Suppressor macrophage treated with lipopolysaccharide for 4 hours (primary cell): Measurements from ENCODE around the gene PIM3.

ENCODE experiments used
- DNase-seq: peaks from one replicate; pipeline ENCODE4 v3.0.0-alpha.2; 2020

PIM3 gene

GRCh38 chr22:49992921-49993648 lies 32.5 kb downstream of the PIM3 start:
- peak; percentile 85 for DNase-seq

DNA sequence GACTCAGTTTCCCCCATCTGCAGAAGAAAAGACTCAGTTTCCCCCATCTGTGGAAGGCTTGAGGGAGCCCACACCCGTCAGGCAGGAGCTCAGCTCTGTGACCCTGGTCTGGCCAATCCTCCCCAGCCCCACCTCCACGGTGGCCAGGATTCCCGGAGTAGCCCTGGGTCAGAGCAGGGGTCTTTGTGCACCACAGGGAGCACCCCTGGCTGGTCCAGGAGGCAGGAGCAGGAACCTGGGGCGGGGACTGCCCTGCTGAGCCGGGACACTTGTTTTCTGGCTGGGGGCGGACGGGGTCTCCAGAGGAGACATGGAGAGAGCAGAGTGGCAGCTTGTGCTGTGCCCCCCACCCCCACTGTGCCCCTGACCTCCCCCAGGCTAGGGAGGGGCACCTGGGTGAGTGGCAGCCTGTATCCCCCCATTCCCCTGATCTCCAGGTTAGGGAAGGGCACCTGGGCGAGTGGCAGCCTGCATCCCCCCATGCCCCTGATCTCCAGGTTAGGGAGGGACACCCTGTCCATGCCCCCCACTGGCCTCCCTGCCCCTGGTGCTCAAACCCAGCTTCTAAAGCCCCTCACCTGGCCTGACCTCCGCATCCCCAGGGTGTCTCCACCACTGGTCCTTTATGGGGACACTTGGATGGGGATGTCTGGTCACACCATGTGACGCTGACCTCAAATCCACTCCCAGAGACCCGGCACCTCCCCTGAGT lies 33.2 kb downstream of the PIM3 start:
- no peak for DNase-seq

DNA sequence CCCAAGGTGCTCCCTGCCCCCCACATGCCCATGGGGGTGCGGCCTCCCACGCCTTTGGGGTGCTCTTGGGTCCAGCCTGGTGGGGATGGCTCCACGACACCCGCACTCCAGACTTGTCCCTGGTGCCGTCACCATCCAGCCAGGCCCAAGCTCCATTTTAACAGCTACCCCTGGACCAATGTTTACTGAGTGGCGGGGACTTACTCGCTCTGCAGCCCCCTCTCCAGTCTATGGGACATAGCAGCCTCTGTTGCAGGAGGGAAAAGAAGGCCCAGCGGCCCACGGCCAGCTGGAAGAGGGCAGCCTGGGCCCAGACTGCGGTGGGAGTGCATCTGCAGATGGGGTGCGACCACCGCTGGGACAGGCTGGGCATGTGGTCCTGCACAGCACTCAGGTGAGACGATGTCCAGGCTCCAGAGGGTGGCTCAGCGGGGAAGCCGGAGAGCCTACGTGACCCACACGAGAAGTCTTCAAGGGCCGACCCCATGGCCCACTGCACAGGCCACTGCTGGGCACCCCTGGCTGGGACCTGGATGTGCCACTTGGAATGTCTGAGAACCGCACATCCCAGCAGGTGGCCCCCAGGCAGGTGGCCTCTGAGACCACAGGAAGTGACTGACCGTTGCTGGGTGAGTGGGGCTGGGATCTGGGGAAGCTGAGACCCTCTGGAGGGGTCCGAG lies 33.9 kb downstream of the PIM3 start:
- no peak for DNase-seq

DNA sequence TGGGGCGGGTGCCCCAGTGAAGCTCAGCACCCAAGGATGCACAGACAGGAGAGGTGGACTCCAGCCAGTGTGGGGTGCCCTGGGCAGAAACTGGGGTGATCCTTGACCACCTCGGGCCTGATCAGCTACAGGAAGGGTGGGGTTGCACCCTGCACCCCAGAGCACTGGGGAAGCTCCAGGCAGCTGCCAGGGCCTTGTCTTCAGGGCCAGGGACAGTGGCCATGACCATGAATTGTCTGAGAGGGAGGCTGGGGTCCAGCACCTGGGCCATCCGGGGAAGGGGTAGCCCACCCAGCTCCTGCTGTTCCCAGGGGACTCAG lies 34.4 kb downstream of the PIM3 start:
- DNase-seq, result no peak

DNA sequence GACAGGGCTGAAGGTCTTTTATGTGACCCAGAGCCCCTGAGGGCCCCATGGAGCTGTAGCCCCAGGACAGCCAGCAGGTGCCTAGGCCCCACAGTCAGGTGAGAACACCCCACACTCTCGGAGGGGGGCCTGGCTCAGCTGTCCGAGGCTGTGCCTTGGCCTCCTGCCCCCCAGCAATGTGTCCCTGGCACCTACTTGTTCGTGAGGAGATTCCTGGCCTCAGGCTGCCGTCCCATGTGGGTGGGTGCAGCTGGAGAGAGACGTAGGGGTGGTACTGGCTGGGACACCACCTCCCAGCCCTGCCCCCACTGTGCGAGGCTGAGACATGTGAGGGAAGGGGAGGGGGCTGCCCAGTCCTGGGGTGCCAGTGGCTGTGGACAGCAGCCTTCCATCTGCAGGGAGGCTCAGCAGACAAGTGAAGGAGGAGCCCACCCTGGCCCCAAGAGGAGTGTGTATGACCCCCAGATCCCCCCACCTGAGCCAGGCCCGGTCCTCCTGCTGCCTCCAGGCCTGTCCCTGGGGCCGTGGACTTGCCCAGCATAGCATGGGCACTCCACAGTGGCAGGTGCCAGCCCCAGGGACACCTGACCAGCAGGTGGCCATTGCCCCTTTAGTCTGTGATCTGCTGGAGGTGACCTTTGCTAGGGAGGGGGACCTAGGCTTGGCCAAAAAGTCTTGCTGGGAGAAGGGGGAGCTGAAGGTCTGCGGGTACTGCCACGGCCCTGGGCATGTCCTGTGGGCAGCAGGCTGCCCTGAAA lies 35.0 kb downstream of the PIM3 start:
- no peak for DNase-seq

DNA sequence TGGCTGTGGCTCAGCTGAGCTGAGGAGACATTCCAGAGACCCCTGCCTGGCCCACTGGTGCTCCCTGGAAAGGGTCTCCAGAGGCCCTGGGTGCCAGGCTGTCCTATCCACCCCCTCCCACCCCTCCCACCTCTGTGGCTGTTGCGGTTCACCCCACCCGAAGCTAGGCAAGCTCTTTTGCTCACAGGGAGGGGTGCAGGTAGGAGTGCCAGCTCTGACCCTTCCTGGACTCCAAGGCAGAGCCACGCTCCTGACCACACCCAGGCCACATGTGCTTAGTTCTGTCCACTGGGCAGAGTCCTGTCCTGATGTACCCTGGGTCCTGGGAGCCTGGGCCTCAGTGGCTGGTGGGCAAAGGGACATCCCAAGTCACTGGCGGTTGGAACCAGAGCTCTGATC lies 35.5 kb downstream of the PIM3 start:
- no peak for DNase-seq

DNA sequence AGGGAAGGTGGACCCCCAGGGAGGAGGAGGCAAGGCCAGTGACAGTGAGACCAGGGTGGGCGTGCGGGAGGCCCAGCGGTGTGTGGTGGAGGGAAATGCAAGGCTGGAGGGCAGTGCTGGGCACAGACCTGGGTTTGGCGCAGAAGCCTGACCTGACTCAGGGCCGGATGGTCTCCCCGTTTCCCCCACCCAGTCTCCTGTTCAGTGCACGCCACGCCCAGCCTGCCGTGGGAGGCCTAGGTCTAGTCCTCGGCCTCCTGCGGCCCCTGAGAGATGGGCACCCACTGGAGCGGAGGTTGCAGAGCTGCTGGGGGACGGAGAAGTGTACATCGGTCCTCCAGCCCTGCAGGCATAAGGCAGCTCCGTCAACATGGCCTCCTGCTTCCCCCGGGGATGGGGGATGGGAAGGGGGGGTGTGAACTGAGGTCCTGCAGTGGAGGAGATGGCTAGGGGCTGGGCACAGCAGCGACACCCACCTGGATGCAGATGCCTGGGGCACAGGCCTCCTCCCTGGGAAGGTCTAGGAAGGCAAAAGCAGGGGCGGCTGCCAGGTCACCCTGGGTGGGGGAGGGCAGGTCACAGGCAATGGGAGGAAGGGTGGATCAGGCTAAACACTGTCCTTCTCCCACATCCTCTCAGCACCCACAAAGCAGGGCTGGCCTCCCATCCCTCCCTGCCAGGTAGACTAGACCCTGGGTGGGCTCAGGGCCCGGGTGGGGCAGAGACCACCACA lies 36.1 kb downstream of the PIM3 start:
- no peak for DNase-seq

- DNase-seq, result no peak
Measured at GRCh38 chr22:49997251-49997599, 36.7 kb downstream of the PIM3 start.

DNA sequence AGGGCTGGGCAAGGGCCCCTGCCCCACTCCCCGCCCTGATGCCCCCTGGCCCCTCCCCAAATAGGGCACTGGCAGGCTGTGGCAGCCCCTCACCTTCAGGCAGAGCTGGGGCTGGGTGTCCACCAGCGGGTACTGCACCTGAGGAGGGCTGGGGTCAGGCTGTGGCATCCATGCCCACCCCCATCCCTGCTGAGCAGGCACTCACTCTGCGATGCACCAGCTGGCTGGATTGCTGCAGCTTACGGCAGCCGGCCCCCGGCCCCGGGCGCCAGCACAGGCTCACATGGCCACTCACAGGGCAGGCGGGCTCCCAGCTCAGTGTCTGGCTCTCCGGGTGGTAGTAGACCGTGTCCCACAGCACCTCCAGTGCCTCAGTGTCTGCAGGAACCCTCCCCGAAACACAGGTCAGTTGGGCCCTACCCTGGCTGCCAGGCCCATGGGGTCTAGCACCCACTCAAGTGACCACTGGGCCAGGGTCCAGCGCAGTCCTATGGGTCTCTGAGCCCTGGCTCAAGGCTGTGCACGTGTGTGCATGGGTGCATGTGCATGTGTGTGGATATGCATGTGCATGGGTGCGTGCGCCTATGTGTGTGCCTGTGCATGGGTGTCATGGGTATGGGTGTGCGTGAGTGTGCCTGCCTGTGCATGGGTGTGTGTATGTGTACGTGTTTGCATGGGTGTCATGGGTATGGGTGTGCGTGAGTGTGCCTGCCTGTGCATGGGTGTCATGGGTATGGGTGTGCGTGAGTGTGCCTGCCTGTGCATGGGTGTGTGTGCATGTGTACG lies 37.6 kb downstream of the PIM3 start:
- DNase-seq, result no peak

DNA sequence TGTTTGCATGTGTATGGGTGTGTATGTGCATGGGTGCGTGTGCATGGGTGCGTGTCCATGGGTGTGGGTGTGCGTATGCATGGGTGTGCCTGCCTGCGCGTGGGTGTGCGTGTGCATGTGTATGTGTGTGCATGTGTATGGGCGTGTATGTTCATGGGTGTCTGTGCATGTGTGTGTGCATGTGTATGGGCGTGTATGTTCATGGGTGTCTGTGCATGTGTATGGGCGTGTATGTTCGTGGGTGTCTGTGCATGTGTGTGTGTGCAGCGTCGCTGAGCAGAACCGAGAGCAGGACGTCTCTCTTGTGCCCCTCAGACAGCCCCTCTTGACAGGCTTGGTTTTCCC lies 38.1 kb downstream of the PIM3 start:
- no peak for DNase-seq

DNA sequence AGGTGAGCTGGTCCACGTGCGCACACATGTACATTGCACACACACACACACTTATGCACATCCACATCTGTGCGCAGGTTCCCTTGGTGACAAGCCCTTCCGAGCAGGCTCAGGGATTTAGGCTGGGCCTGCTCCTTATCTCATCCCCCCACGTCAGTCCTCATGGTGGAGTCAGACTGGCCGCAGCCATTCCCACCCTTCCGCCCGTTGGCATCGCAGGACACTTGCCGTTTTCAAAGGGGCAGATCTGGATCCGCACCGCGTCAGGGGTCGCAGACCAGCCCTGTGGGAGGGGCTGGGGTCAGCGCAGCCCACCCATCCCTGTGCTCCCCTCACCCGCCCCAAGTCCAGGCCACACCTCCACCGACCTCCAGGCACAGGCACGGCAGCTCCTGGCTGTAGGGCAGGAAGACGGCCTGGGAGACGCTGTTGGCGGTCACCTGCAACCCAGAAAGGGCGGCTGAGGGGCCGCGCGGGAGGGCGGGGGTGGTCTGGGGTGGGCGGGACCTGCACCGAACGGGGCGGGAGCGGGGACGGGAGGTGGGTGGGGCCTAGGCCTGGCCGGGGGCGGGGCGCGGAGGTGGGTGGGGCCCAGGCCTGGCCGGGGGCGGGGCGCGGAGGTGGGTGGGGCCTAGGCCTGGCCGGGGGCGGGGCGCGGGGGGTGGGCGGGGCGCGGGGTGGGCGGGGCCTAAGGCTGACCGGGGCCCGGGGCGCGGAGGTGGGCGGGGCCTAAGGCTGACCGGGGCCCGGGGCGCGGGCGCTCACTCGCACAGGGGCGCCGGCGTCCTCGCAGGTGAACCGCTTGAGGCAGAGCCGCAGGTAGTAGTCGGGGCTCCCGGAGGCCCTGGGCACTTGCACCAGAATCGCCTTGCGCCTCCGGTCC lies 38.7 kb downstream of the PIM3 start:
- DNase-seq, result peak; percentile 55

- DNase-seq, result no peak
Measured at GRCh38 chr22:49999946-50000586, 39.5 kb downstream of the PIM3 start.

DNA sequence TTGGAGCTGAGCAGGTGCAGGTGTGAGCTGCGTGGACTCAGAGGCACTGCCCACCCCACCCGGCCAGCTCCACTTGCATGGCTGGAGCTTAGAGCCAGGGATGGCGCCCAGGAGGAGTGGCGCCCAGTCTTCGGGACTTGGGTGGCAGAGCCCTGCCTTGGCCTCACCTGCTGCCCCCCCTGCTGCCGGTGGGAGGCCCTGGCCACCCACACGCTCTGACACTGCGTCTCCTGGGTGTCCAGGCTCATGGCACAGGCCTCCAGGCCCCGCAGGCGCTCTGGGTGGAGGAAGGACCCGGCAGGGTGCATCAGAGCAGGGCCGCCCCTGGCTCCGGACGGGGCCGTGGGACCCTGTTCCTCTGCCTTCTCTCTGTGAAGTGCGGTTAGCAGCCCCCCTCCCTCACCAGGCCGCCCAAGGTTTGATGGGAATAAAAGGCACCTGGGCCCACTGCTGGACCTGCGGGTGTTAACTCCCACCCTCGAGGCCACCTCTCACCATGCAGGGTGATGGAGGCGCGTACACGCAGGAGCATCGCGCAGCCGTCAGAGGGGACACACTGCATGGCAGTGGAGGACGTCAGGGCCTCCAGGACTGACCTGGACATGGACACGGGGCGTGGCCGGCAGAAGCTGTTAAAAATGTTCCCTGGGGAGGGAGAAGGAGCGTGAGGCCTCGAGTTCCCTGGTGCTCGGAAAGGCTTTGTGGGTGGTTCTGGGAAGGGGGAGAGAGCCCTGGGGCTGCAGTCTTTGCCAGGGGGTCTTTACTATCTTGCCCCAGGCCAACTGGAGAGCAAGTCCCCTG lies 40.2 kb downstream of the PIM3 start:
- DNase-seq, result no peak

DNA sequence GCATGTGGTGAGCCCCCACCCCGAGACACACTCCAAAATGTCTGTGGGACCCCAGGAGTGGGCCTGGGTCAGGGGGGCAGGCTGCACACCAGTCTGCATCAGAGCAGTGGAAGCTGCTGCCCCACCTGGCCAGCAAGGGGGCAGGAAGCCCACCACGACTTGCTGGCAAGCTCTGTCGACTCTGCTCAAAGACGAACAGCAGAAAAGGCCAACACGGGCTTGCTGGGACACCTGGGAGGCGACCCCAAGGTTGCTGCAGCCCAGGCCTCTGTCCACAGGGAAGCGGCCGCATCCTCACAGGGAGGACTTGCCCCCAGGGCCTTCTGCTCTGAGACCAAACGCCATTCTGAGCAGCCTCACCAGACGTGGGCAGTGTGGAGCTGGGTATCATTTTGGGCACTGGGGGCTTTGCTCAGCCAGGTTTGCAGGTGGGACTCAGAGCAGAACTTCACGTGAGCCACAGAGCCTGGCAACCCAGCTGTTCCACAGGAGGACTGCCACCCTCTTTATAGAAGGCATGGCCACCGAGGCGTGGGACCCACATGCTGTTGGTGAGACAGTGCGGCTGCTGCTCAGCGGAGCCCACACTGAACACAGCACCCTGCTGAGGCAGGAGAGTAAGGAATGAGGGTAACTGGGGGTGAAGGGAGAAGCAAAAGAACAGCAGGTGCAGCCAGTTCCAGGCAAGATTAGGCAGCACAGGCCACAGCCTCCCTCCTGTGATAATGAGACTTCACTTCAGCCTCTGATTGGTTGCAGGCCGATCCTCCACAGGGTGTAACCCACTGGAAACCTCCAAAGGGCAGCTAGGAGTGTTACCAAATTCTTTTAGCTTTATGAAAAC lies 41.0 kb downstream of the PIM3 start:
- DNase-seq, result no peak

DNA sequence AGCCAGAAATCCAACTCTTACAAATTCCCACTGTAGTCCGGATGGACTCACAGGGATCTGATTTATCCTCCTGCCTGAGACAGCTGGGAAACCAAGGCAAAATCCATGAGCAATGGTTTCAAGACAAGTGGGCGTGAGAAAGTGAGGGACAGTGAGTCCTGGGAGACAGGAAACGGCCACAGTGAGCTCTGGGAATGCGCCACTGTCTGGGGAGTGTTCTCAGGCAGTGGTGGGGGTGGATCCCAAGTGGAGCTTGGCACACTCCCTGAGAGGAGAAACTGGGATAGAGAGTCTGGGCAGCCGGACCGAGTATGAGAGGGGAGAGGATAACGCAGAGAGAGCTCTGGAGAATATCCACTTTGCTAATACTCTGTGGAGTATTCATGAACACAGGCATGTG lies 42.2 kb downstream of the PIM3 start:
- DNase-seq, result no peak

GRCh38 chr22:50004918-50005317 lies 44.3 kb downstream of the PIM3 start:
- peak; percentile 58 for DNase-seq

DNA sequence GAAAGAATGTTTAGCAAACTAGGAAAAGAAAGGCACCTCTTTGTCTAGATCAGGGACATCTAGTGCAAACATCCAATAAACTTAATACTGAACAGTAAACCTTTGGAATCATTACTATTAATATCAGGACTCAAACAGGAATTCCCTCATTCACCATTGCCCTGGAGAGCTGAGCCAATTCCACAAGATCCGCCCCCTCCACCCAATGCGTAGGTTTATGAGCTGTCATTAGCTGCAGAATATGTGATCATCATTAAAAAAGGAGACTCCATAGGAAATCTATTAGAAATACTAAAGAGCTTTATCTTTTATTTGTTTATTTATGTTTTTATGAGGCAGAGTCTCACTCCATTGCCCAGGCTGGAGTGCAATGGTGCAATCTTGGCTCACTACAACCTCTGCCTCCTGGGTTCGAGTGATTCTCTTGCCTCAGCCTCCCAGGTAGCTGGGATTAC lies 46.5 kb downstream of the PIM3 start:
- no peak for DNase-seq

DNA sequence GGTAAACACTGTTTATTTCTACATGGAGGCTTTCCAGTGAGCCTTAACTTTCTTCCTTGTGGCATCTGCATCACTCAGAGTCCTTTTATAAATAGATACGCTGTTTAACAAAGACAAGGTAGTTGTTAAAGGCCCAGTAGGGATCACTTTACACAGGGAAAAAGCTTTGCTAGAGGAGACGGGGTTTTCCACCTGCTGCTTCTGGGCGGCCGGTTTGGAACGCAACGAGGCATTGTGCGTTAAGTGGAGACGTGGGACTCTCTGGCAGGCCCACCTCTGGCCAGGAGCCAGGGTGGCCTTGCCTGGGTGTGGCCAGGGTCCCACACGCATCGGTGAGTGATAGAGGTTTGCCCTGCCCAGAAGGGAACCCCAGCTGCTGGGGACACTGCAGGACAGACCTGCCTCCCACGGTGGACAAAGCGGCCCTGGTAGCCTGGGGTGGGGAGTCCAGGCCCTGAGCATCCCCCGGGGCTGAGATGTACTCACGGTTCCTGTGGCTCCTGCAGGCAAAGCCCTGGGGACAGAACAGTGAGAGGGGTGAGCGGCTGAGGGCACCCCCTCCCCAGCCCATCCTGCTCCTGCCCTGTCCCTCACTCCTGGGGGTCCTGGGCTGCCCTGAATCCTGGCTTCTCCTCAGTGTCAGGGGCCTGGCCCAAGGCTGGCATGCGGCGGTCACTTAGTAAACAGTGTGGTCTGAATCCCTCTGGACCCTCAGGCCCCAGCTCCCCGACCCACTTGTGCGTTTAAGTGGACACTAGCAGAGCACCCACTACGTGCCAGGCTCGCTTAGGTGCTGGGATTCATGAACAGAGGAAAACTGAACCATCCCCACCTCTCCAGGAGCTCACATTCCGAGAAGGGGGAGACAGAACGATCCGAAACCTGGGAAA lies 47.8 kb downstream of the PIM3 start:
- no peak for DNase-seq
